Measurements from ENCODE around the gene C11orf42.

C11orf42 gene

GRCh38 chr11:6205366-6205765 is at the start of gene C11orf42:
Gene C11orf42, plus strand, starts transcription at chr11:6205557. Its CDS starts 59 bp downstream, at chr11:6205616.
- no peak within 1 kb of the TSS for H3K4me3 ChIP-seq (ENCODE audit: low read depth, low read length)
- peak; percentile 12 for DNase-seq (ENCODE audit: low read depth)
- TF ChIP-seq MAX (IDR thresholded peaks at IDR 0.05; ENCODE audit: low read depth, low read length), result no peak
- TF ChIP-seq MYC (IDR thresholded peaks at IDR 0.05; ENCODE audit: low read depth, low read length), result no peak
- TF ChIP-seq POLR2A (IDR thresholded peaks at IDR 0.05; ENCODE audit: extremely low read depth, insufficient read length), result no peak

GRCh38 chr11:6156628-6157359 is 48.6 kb upstream of the C11orf42 start:
- TF ChIP-seq MAX (IDR thresholded peaks at IDR 0.05; ENCODE audit: low read depth, low read length), result no peak
- TF ChIP-seq CTCF (IDR thresholded peaks at IDR 0.05; ENCODE audit: low read depth, low read length), result no peak
- TF ChIP-seq MYC (IDR thresholded peaks at IDR 0.05; ENCODE audit: low read depth, low read length), result no peak
- no peak for TF ChIP-seq POLR2A (IDR thresholded peaks at IDR 0.05; ENCODE audit: extremely low read depth, insufficient read length)
- peak; percentile 33 for DNase-seq (ENCODE audit: low read depth)
- no peak overlapping the region for H3K4me3 ChIP-seq (ENCODE audit: low read depth, low read length)

- TF ChIP-seq CTCF (IDR thresholded peaks at IDR 0.05; ENCODE audit: low read depth, low read length) (no peak), MYC (IDR thresholded peaks at IDR 0.05; ENCODE audit: low read depth, low read length) (no peak), MAX (IDR thresholded peaks at IDR 0.05; ENCODE audit: low read depth, low read length) (no peak), POLR2A (IDR thresholded peaks at IDR 0.05; ENCODE audit: extremely low read depth, insufficient read length) (no peak)
- no peak within 1 kb of the TSS for H3K4me3 ChIP-seq (ENCODE audit: low read depth, low read length)
- DNase-seq (ENCODE audit: low read depth), result no peak
Measured at GRCh38 chr11:6170226-6170625, 35.1 kb upstream of the C11orf42 start, which contains the start of gene OR52B2. Gene OR52B2, minus strand, starts transcription at chr11:6170326. Its CDS starts 0 bp downstream, at chr11:6170326.

- DNase-seq (ENCODE audit: low read depth), result no peak
Measured at GRCh38 chr11:6175440-6175839, 29.9 kb upstream of the C11orf42 start.

GRCh38 chr11:6191742-6192141 is 13.6 kb upstream of the C11orf42 start:
- H3K4me3 ChIP-seq (ENCODE audit: low read depth, low read length), result no peak overlapping the region
- peak; percentile 16 for DNase-seq (ENCODE audit: low read depth)
- no peak for TF ChIP-seq POLR2A (IDR thresholded peaks at IDR 0.05; ENCODE audit: extremely low read depth, insufficient read length)
- TF ChIP-seq MYC (IDR thresholded peaks at IDR 0.05; ENCODE audit: low read depth, low read length), result no peak
- TF ChIP-seq MAX (IDR thresholded peaks at IDR 0.05; ENCODE audit: low read depth, low read length), result no peak
- TF ChIP-seq CTCF (IDR thresholded peaks at IDR 0.05; ENCODE audit: low read depth, low read length), result no peak

More at GRCh38 chr11:6175440-6175839, 29.9 kb upstream of the C11orf42 start:
- no peak overlapping the region for H3K4me3 ChIP-seq (ENCODE audit: low read depth, low read length)
- TF ChIP-seq CTCF (IDR thresholded peaks at IDR 0.05; ENCODE audit: low read depth, low read length), result no peak
- TF ChIP-seq MAX (IDR thresholded peaks at IDR 0.05; ENCODE audit: low read depth, low read length), result no peak
- TF ChIP-seq POLR2A (IDR thresholded peaks at IDR 0.05; ENCODE audit: extremely low read depth, insufficient read length), result no peak

- no peak overlapping the region for H3K4me3 ChIP-seq (ENCODE audit: low read depth, low read length)
- no peak for TF ChIP-seq CTCF (IDR thresholded peaks at IDR 0.05; ENCODE audit: low read depth, low read length)
- peak; percentile 56 for TF ChIP-seq MAX (IDR thresholded peaks at IDR 0.05; ENCODE audit: low read depth, low read length)
- peak; percentile 42 for TF ChIP-seq POLR2A (IDR thresholded peaks at IDR 0.05; ENCODE audit: extremely low read depth, insufficient read length)
- TF ChIP-seq MYC (IDR thresholded peaks at IDR 0.05; ENCODE audit: low read depth, low read length), result peak; percentile 62
- peak; percentile 86 for DNase-seq (ENCODE audit: low read depth)
Measured at GRCh38 chr11:6194065-6194581, 11.2 kb upstream of the C11orf42 start.
